MM.1S (cell line): Measurements from ENCODE around the gene POMC.

ENCODE experiments used
- DNase-seq: peaks from one replicate; pipeline ENCODE4 v3.0.0-alpha.2; 2015
- H2AFZ ChIP-seq: fragments of 300-600 bp; sonication (generic); 2 replicates; pipeline ENCODE4 v1.6.0; 2016; ENCODE audit warnings: antibody characterized with exemption, low read length
- H3F3A ChIP-seq: fragments of 300-600 bp; sonication (generic); 2 replicates; pipeline ENCODE4 v1.6.1; 2016; ENCODE audit warnings: mild to moderate bottlenecking, antibody characterized with exemption, low read length, moderate library complexity, mixed read lengths; ENCODE audit not compliant: insufficient read depth
- H3K27ac ChIP-seq: fragments of 300-600 bp; sonication (generic); 2 replicates; pipeline ENCODE4 v1.5.1; 2016; ENCODE audit warnings: mild to moderate bottlenecking, low read length
- H3K27me3 ChIP-seq: fragments of 300-600 bp; sonication (generic); replicated peaks from 2 replicates; pipeline ENCODE4 v1.6.0; 2016; ENCODE audit warnings: low read length; ENCODE audit not compliant: insufficient read depth
- H3K36me3 ChIP-seq: fragments of 300-600 bp; sonication (generic); replicated peaks from 2 replicates; pipeline ENCODE4 v1.6.1; 2016; ENCODE audit warnings: mild to moderate bottlenecking, low read length, mixed read lengths; ENCODE audit not compliant: insufficient read depth
- H3K4me1 ChIP-seq: fragments of 300-600 bp; sonication (generic); 2 replicates; pipeline ENCODE4 v1.6.1; 2016; ENCODE audit warnings: low read length, mixed read lengths
- H3K4me2 ChIP-seq: fragments of 300-600 bp; sonication (generic); 2 replicates; pipeline ENCODE4 v1.6.0; 2016; ENCODE audit warnings: low read depth, low read length
- H3K4me3 ChIP-seq: fragments of 300-600 bp; sonication (generic); 2 replicates; pipeline ENCODE4 v1.5.1; 2016; ENCODE audit warnings: low read length, mixed read lengths
- H3K79me2 ChIP-seq: fragments of 300-600 bp; sonication (generic); 2 replicates; pipeline ENCODE4 v1.6.1; 2016; ENCODE audit warnings: mixed run types, low read length, mixed read lengths
- H3K9ac ChIP-seq: fragments of 300-600 bp; sonication (generic); 2 replicates; pipeline ENCODE4 v1.6.1; 2016; ENCODE audit warnings: low read length, mixed read lengths
- H3K9me2 ChIP-seq: fragments of 300-600 bp; sonication (generic); replicated peaks from 2 replicates; pipeline ENCODE4 v1.6.1; 2016; ENCODE audit warnings: mild to moderate bottlenecking, low read length, mixed read lengths; ENCODE audit not compliant: insufficient read depth
- H3K9me3 ChIP-seq: fragments of 300-600 bp; sonication (generic); replicated peaks from 2 replicates; pipeline ENCODE4 v1.6.1; 2016; ENCODE audit warnings: mild to moderate bottlenecking, low read length, mixed read lengths; ENCODE audit not compliant: insufficient read depth
- H4K20me1 ChIP-seq: fragments of 300-600 bp; sonication (generic); 2 replicates; pipeline ENCODE4 v1.6.1; 2016; ENCODE audit warnings: mild to moderate bottlenecking, low read length, moderate library complexity, mixed read lengths; ENCODE audit not compliant: insufficient read depth
- EZH2 ChIP-seq: fragments of 300-600 bp; sonication (generic); optimal IDR thresholded peaks from 2 replicates; pipeline ENCODE3; 2017; ENCODE audit warnings: low read depth, mild to moderate bottlenecking, antibody characterized with exemption, low read length, mixed read lengths
- EZH2phosphoT487 ChIP-seq: fragments of 300-600 bp; sonication (generic); IDR thresholded peaks from 2 replicates; pipeline ENCODE4 v1.6.1; 2018; ENCODE audit warnings: antibody characterized with exemption, low read length
- TF ChIP-seq, protein P1 (sequence below): fragments of 300-600 bp; sonication (generic); IDR thresholded peaks from 2 replicates; pipeline ENCODE4 v1.5.1; 2016; ENCODE audit warnings: antibody characterized with exemption, low read length, mixed read lengths

POMC gene

DNA sequence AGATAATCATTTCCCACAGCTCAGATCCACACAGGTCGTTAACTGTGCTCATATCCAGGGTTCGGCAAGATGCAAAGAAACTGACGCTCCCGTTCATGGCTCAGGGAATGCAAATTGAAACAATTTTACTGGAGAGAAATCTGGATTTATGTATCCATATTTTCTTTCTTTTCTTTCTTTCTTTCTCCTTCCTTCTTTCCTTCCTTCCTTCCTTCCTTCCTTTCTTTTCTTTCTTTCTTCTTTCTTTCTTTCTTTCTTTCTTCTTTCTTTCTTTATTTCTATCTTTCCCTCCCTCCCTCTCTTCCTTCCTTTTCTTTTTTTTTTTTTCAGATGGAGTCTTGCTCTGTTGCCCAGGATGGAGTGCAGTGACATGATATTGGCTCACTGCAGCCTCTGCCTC, 20.0 kb upstream of the POMC start:
- H3K27me3 ChIP-seq, result no peaks in the 10 kb centered on the region
- H3K9ac ChIP-seq, result no peak overlapping the region
- no peaks in the 10 kb centered on the region for H3K9me2 ChIP-seq
- no peaks in the 10 kb centered on the region for H3K79me2 ChIP-seq
- H4K20me1 ChIP-seq, result no peaks in the 10 kb centered on the region
- no peaks in the 10 kb centered on the region for H3K4me1 ChIP-seq
- H3K4me2 ChIP-seq, result no peak overlapping the region
- TF ChIP-seq, protein P1, sequence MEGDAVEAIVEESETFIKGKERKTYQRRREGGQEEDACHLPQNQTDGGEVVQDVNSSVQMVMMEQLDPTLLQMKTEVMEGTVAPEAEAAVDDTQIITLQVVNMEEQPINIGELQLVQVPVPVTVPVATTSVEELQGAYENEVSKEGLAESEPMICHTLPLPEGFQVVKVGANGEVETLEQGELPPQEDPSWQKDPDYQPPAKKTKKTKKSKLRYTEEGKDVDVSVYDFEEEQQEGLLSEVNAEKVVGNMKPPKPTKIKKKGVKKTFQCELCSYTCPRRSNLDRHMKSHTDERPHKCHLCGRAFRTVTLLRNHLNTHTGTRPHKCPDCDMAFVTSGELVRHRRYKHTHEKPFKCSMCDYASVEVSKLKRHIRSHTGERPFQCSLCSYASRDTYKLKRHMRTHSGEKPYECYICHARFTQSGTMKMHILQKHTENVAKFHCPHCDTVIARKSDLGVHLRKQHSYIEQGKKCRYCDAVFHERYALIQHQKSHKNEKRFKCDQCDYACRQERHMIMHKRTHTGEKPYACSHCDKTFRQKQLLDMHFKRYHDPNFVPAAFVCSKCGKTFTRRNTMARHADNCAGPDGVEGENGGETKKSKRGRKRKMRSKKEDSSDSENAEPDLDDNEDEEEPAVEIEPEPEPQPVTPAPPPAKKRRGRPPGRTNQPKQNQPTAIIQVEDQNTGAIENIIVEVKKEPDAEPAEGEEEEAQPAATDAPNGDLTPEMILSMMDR, result no peak
- no peak for TF ChIP-seq EZH2phosphoT487
- no peak overlapping the region for H3K4me3 ChIP-seq
- no peaks in the 10 kb centered on the region for H3K36me3 ChIP-seq
- H3K9me3 ChIP-seq, result no peaks in the 10 kb centered on the region
- no peak overlapping the region for H2AFZ ChIP-seq
- DNase-seq, result no peak
- no peaks in the 10 kb centered on the region for H3F3A ChIP-seq
- no peak overlapping the region for H3K27ac ChIP-seq

DNA sequence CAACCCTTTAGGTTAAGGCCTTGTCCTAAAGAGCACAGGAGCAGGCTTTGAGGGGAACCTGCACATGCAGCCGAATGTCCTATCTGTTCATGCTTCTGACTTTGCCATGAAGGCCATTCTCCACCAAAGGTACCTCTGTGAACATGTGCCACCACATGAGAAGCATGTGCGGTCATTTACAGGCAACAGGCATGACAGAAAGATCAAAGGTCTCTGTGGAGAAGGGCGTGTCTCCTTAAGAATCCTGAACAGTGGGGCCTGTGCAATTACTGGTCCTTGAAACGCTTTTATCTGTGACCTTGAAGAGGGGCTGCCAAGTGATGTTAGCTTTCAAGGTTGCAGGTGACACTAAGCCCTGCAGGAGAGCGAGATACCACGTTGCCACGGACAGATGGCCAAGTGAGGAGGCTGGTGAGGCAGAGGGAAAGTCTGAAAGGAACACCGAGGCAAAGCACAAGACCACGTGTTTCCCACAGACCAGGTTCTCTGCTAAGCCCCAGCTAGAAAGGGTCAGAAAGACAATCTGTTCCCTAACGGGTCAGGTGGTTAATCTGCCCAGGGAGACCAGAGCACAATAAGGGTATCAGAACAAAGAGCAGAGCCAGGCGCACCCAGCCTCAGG, 19.5 kb upstream of the POMC start:
- no peaks in the 10 kb centered on the region for H4K20me1 ChIP-seq
- H3K79me2 ChIP-seq, result no peaks in the 10 kb centered on the region
- TF ChIP-seq EZH2, result no peak
- TF ChIP-seq, protein P1, result no peak
- TF ChIP-seq EZH2phosphoT487, result no peak
- H3F3A ChIP-seq, result no peaks in the 10 kb centered on the region
- no peak overlapping the region for H2AFZ ChIP-seq
- H3K9ac ChIP-seq, result no peak overlapping the region
- no peak overlapping the region for H3K4me3 ChIP-seq
- H3K9me2 ChIP-seq, result no peaks in the 10 kb centered on the region
- no peaks in the 10 kb centered on the region for H3K36me3 ChIP-seq
- H3K4me2 ChIP-seq, result no peak overlapping the region
- H3K27me3 ChIP-seq, result no peaks in the 10 kb centered on the region
- no peaks in the 10 kb centered on the region for H3K9me3 ChIP-seq
- no peak for DNase-seq
- no peak overlapping the region for H3K27ac ChIP-seq
- no peaks in the 10 kb centered on the region for H3K4me1 ChIP-seq

- H3K27ac ChIP-seq, result no peak overlapping the region
- H3K9me3 ChIP-seq, result no peaks in the 10 kb centered on the region
- no peak for TF ChIP-seq EZH2phosphoT487
- TF ChIP-seq, protein P1, result no peak
Observed at GRCh38 chr2:25184254-25184653, 15.9 kb upstream of the POMC start.

More at GRCh38 chr2:25184254-25184653, 15.9 kb upstream of the POMC start:
- Histone ChIP-seq H3K4me1 (no peaks in the 10 kb centered on the region), H3K9me2 (no peaks in the 10 kb centered on the region), H2AFZ (no peak overlapping the region), H3K36me3 (no peaks in the 10 kb centered on the region), H3K9ac (no peak overlapping the region), H3K4me3 (no peak overlapping the region), H3K79me2 (no peaks in the 10 kb centered on the region), H3K4me2 (no peak overlapping the region), H4K20me1 (no peaks in the 10 kb centered on the region), H3K27me3 (no peaks in the 10 kb centered on the region), H3F3A (no peaks in the 10 kb centered on the region)
- no peak for DNase-seq
